ENCODE results near the gene TIGD3.

DNA sequence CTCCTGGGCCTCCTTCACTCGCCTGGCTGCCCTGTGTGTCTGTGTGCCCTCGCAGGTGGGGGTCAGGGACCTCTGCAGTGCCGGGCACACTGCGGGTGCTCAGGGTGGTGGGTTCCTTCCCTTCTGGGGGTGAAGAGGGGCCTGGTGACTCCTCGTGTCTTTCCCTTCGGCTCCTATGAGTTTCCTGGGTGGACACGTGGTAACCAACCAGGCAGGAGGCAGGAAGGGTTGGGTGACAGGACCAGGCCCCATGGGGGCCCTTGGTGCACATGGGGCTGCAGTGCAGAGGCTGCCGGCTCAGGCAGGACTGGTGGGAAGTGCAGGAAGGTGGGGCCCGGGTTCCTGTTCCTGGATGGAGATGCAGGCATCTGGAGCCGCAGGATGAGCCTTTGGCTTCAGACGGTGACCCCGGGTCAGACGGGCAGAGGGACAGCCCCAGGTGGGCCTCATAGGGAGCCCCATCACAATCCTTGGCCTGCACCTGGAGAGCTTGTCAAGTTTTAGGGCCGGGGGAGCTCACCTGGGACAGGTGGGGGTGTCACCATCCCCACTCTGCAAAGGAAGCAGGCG lies 41.5 kb downstream of the TIGD3 start:
- TF ChIP-seq, protein P1, sequence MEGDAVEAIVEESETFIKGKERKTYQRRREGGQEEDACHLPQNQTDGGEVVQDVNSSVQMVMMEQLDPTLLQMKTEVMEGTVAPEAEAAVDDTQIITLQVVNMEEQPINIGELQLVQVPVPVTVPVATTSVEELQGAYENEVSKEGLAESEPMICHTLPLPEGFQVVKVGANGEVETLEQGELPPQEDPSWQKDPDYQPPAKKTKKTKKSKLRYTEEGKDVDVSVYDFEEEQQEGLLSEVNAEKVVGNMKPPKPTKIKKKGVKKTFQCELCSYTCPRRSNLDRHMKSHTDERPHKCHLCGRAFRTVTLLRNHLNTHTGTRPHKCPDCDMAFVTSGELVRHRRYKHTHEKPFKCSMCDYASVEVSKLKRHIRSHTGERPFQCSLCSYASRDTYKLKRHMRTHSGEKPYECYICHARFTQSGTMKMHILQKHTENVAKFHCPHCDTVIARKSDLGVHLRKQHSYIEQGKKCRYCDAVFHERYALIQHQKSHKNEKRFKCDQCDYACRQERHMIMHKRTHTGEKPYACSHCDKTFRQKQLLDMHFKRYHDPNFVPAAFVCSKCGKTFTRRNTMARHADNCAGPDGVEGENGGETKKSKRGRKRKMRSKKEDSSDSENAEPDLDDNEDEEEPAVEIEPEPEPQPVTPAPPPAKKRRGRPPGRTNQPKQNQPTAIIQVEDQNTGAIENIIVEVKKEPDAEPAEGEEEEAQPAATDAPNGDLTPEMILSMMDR (IDR thresholded peaks at IDR 0.05) = no peak
- TF ChIP-seq POLR2A (IDR thresholded peaks at IDR 0.05) = no peak

Measured in lower leg skin (tissue), 3 donors.